ENCODE results near the gene ARIH1.

Gene ARIH1

DNA sequence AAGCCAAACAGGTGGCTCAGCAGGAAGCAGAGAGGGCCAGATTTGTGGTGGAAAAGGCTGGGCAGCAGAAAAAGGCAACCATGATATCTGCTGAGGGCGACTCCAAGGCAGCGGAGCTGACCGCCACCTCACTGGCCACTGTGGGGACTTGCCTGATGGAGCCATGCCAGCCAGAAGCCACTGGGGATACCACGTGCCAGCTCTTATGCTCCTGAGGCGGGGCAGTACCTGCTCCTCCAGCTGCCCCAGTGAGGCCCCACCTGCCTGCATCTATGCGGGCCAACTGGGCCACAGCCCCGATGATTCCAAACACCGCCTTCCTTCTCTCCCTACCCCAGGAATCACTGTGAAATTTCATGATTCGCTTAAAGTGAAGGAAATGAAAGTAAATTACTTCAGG, 22.9 kb upstream of the ARIH1 start:
- no peaks in the 10 kb centered on the region for H3K36me3 ChIP-seq (ENCODE audit: control insufficient read depth, insufficient read depth, low read length)
- no peaks in the 10 kb centered on the region for H3K27me3 ChIP-seq (replicated peaks; ENCODE audit: control insufficient read depth, insufficient read depth, low read length)
- TF ChIP-seq CTCF (IDR thresholded peaks at IDR 0.05; ENCODE audit: insufficient read depth, low read length, poor library complexity, severe bottlenecking), result no peak
- no peak overlapping the region for H3K4me3 ChIP-seq (replicated peaks; ENCODE audit: low read depth, low read length)
- no peak for DNase-seq (ENCODE audit: extremely low read depth, insufficient read length)

- TF ChIP-seq CTCF (IDR thresholded peaks at IDR 0.05; ENCODE audit: insufficient read depth, low read length, poor library complexity, severe bottlenecking), result no peak
- DNase-seq (ENCODE audit: extremely low read depth, insufficient read length), result no peak
- no peaks in the 10 kb centered on the region for H3K27me3 ChIP-seq (replicated peaks; ENCODE audit: control insufficient read depth, insufficient read depth, low read length)
- H3K36me3 ChIP-seq (ENCODE audit: control insufficient read depth, insufficient read depth, low read length), result no peaks in the 10 kb centered on the region
- no peak overlapping the region for H3K4me3 ChIP-seq (replicated peaks; ENCODE audit: low read depth, low read length)
These were observed 17.4 kb upstream of the ARIH1 start for GRCh38 chr15:72456684-72457083.

DNA sequence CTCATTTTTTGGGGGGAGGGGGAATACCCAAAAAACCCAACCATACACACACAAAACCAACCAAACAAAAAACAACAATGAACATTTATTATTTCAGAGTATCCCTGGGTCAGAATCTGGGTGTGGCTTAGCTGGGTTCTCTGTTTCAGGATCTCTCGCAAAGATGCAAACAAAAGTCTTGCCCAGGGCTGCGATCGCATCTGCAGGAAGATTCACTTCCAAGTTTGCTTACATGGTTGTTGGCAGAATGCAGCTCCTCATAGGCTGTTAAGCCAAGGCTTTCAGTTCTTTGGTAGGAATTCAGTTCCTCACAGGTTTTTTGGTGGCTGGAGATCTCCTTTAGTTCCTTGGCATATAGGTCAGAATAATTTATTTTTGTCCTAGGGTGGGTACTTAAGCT, 13.7 kb upstream of the ARIH1 start:
- no peaks in the 10 kb centered on the region for H3K27me3 ChIP-seq (replicated peaks; ENCODE audit: control insufficient read depth, insufficient read depth, low read length)
- no peaks in the 10 kb centered on the region for H3K36me3 ChIP-seq (ENCODE audit: control insufficient read depth, insufficient read depth, low read length)
- no peak overlapping the region for H3K4me3 ChIP-seq (replicated peaks; ENCODE audit: low read depth, low read length)
- DNase-seq (ENCODE audit: extremely low read depth, insufficient read length), result no peak
- TF ChIP-seq CTCF (IDR thresholded peaks at IDR 0.05; ENCODE audit: insufficient read depth, low read length, poor library complexity, severe bottlenecking), result no peak

DNA sequence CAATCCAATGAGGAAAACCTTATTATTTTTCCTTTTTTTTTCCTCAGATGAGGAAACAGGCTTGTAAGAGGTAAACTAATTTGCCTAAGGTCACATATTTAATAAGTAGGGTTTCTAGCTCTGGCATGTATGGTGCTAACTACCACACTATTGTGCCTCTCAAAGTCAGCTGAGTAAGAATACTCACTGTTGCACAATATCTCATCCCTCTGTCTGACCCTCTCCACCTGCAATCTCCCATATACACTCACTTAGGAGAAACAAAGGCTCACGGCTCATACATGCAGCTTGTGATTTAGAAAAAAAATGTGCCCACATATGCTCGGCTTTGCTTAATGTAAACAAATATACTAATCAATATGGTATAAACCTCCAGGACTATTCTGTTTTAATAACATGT, 10.4 kb upstream of the ARIH1 start:
- DNase-seq (ENCODE audit: extremely low read depth, insufficient read length), result no peak
- Histone ChIP-seq H3K36me3 (ENCODE audit: control insufficient read depth, insufficient read depth, low read length) (no peaks in the 10 kb centered on the region), H3K4me3 (replicated peaks; ENCODE audit: low read depth, low read length) (no peak overlapping the region), H3K27me3 (replicated peaks; ENCODE audit: control insufficient read depth, insufficient read depth, low read length) (no peaks in the 10 kb centered on the region)
- TF ChIP-seq CTCF (IDR thresholded peaks at IDR 0.05; ENCODE audit: insufficient read depth, low read length, poor library complexity, severe bottlenecking), result no peak

- no peaks in the 10 kb centered on the region for H3K36me3 ChIP-seq (ENCODE audit: control insufficient read depth, insufficient read depth, low read length)
- H3K27me3 ChIP-seq (replicated peaks; ENCODE audit: control insufficient read depth, insufficient read depth, low read length), result no peaks in the 10 kb centered on the region
- TF ChIP-seq CTCF (IDR thresholded peaks at IDR 0.05; ENCODE audit: insufficient read depth, low read length, poor library complexity, severe bottlenecking), result no peak
- H3K4me3 ChIP-seq (replicated peaks; ENCODE audit: low read depth, low read length), result no peak overlapping the region
- no peak for DNase-seq (ENCODE audit: extremely low read depth, insufficient read length)
These were observed 9.9 kb upstream of the ARIH1 start for GRCh38 chr15:72464251-72464650.

DNA sequence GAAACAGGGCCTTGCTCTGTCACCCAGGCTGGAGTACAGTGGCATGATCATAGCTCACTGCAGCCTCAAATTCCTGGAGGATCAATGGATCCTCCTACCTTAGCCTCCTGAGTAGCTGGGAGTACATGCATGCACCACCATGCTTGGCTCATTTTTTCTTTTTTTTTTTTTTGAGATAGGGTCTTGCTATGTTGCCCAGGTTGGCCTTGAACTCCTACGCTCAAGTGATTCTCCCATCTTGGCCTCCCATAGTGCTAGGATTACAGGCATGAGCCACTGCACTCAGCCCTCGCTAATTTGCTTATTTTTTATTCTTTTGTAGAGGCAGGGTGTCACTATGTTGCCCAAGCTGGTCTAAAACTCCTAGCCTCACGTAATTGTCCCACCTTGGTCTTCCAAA, 6.0 kb upstream of the ARIH1 start:
- TF ChIP-seq CTCF (IDR thresholded peaks at IDR 0.05; ENCODE audit: insufficient read depth, low read length, poor library complexity, severe bottlenecking), result no peak
- Histone ChIP-seq H3K4me3 (replicated peaks; ENCODE audit: low read depth, low read length) (no peak overlapping the region), H3K36me3 (ENCODE audit: control insufficient read depth, insufficient read depth, low read length) (no peaks in the 10 kb centered on the region), H3K27me3 (replicated peaks; ENCODE audit: control insufficient read depth, insufficient read depth, low read length) (no peaks in the 10 kb centered on the region)
- no peak for DNase-seq (ENCODE audit: extremely low read depth, insufficient read length)
